HepG2 (cell line): ENCODE results near the gene EIF4G2. TPM values are rescaled to one million over a fixed set of nuclear protein-coding genes. Genes with fewer than 3 reads are reported as not detected.
A peak's percentile ranks its signal among the peaks of the same experiment; 100 is the strongest.

ENCODE experiments used
- ARNTL ChIP-seq: sonication (generic); formaldehyde crosslinking; IDR thresholded peaks from 2 replicates; pipeline ENCODE4 v1.4.0; 2020; ENCODE audit warnings: mild to moderate bottlenecking, missing genetic modification reagents
- CC2D1A ChIP-seq: sonication (generic); formaldehyde crosslinking; IDR thresholded peaks from 2 replicates; pipeline ENCODE4 v1.8.1; 2023; ENCODE audit warnings: mild to moderate bottlenecking, missing genetic modification reagents
- EED ChIP-seq: sonication (generic); formaldehyde crosslinking; IDR thresholded peaks from 2 replicates; pipeline ENCODE4 v1.5.0; 2020; ENCODE audit warnings: mild to moderate bottlenecking, missing genetic modification reagents
- FOXP1 ChIP-seq, 2 experiments: fragments of 450-650 bp in 1 of 2; IDR thresholded peaks; 2 replicates each; pipeline ENCODE4 v1.6.1; 2017 to 2018; ENCODE audit warnings: antibody characterized with exemption in 1 of 2
- IKZF5 ChIP-seq: IDR thresholded peaks from 2 replicates; pipeline ENCODE4 v1.6.1; 2018; ENCODE audit warnings: missing genetic modification reagents, mild to moderate bottlenecking, missing compliant biosample characterization
- ISL2 ChIP-seq: sonication (generic); formaldehyde crosslinking; IDR thresholded peaks from 2 replicates; pipeline ENCODE4 v1.5.0; 2020; ENCODE audit warnings: missing genetic modification reagents
- KDM1A ChIP-seq: IDR thresholded peaks from 2 replicates; pipeline ENCODE4 v1.6.1; 2016; ENCODE audit warnings: missing compliant biosample characterization
- NPAS2 ChIP-seq: sonication (generic); formaldehyde crosslinking; IDR thresholded peaks from 2 replicates; pipeline ENCODE4 v1.8.0; 2022; ENCODE audit warnings: mild to moderate bottlenecking, missing genetic modification reagents, borderline replicate concordance
- NR0B2 ChIP-seq: sonication (generic); formaldehyde crosslinking; IDR thresholded peaks from 2 replicates; pipeline ENCODE4 v1.4.0; 2020; ENCODE audit warnings: mild to moderate bottlenecking, missing genetic modification reagents
- PAWR ChIP-seq: sonication (generic); formaldehyde crosslinking; IDR thresholded peaks from 2 replicates; pipeline ENCODE4 v1.4.0; 2020; ENCODE audit warnings: missing genetic modification reagents, mild to moderate bottlenecking, borderline replicate concordance
- TFAP4 ChIP-seq: sonication (generic); IDR thresholded peaks from 2 replicates; pipeline ENCODE4 v1.6.1; 2016; ENCODE audit warnings: low read depth, borderline replicate concordance
- ZBTB2 ChIP-seq: sonication (generic); formaldehyde crosslinking; IDR thresholded peaks from 2 replicates; pipeline ENCODE4 v1.8.0; 2022; ENCODE audit warnings: low read depth, missing genetic modification reagents
- ZBTB44 ChIP-seq: sonication (generic); formaldehyde crosslinking; IDR thresholded peaks from 2 replicates; pipeline ENCODE4 v1.4.0; 2020; ENCODE audit warnings: missing genetic modification reagents
- ZC3H13 ChIP-seq: sonication (generic); formaldehyde crosslinking; IDR thresholded peaks from 2 replicates; pipeline ENCODE4 v1.8.1; 2023; ENCODE audit warnings: mild to moderate bottlenecking, missing genetic modification reagents, moderate library complexity
- ZNF704 ChIP-seq: sonication (generic); formaldehyde crosslinking; IDR thresholded peaks from 2 replicates; pipeline ENCODE4 v1.8.1; 2023; ENCODE audit warnings: mild to moderate bottlenecking, inconsistent platforms, moderate library complexity, missing genetic modification reagents, borderline replicate concordance
- ZNF709 ChIP-seq: sonication (generic); formaldehyde crosslinking; IDR thresholded peaks from 2 replicates; pipeline ENCODE4 v1.5.0; 2020; ENCODE audit warnings: mild to moderate bottlenecking, missing genetic modification reagents
- ZNF770 ChIP-seq: sonication (generic); formaldehyde crosslinking; IDR thresholded peaks from 2 replicates; pipeline ENCODE4 v1.5.0; 2020; ENCODE audit warnings: mild to moderate bottlenecking, missing genetic modification reagents
- polyA plus RNA-seq, 8 experiments: library from polyadenylated mRNA; depleted of rRNA in 3 of 8; stranded (reverse) in 7 of 8; unstranded in 1 of 8; fragments of >200 nt; fragmentation: Illumina TruSeq in 4 of 8; extraction: Trizol in 4 of 8; gene quantifications; 2 replicates each; pipeline versions ENCODE4 v1.2.1 to v1.2.3, GENCODE V29; 2011 to 2016; ENCODE audit warnings: low read depth in 4 of 8, missing spikeins in 1 of 8, mixed read lengths in 1 of 8; ENCODE audit not compliant: insufficient read depth in 1 of 8
- total RNA-seq, 5 experiments: library from RNA; depleted of rRNA; stranded (reverse); fragments of >200 nt; fragmentation: Illumina TruSeq; extraction: Trizol; gene quantifications; 2 replicates each; pipeline ENCODE4 v1.2.3, GENCODE V29; 2016; ENCODE audit warnings: low read depth in 1 of 5

EIF4G2 gene
- total and polyA plus RNA-seq, 2 of the 13 experiments (the other 11 are each of a cell fraction or from before 2014, with no cell fraction given), result 362 to 546 TPM

- no peak for TF ChIP-seq NR0B2 (CRISPR knock-in tag)
- TF ChIP-seq TFAP4, result peak; percentile 39; the same call in 1 of the 2 replicates
- TF ChIP-seq FOXP1 (IDR thresholded peaks at IDR 0.05), result no peak
- TF ChIP-seq FOXP1 (CRISPR knock-in tag; IDR thresholded peaks at IDR 0.05), result no peak
- no peak for TF ChIP-seq PAWR (CRISPR knock-in tag)
- TF ChIP-seq KDM1A, result peak; percentile 60; the same call in 1 of the 2 replicates
- TF ChIP-seq ZBTB44, result no peak
- no peak for TF ChIP-seq CC2D1A (CRISPR knock-in tag)
- no peak for TF ChIP-seq ZC3H13 (CRISPR knock-in tag)
- TF ChIP-seq IKZF5 (CRISPR knock-in tag), result peak; percentile 47; the same call in 1 of the 2 replicates
- no peak for TF ChIP-seq EED (CRISPR knock-in tag)
- TF ChIP-seq ZNF770 (CRISPR knock-in tag), result no peak
- no peak for TF ChIP-seq ISL2 (CRISPR knock-in tag)
- TF ChIP-seq ZBTB2, result no peak
- no peak for TF ChIP-seq ZNF704 (CRISPR knock-in tag)
- TF ChIP-seq NPAS2, result no peak
- TF ChIP-seq ZNF709 (CRISPR knock-in tag), result no peak
- TF ChIP-seq ARNTL (CRISPR knock-in tag), result no peak
These were observed 16.2 kb downstream of the EIF4G2 start (continued) for GRCh38 chr11:10792385-10793068.
